Tibial artery (tissue), 4 donors: Measurements from ENCODE around the gene AGPAT1.

Experiments
- DNase-seq, 2 donors: peaks; one replicate each; pipeline ENCODE4 v3.0.0-alpha.2; 2019
- H3K27ac ChIP-seq, 2 donors: fragments of 200-600 bp; sonication (generic) in 1 of 2; 1 replicate in 1 of 2; 2 replicates in 1 of 2; pipeline ENCODE4 v1.5.1; 2018 to 2019; ENCODE audit warnings: mild to moderate bottlenecking in 1 of 2
- H3K27me3 ChIP-seq, 2 donors: fragments of 200-600 bp; sonication (generic) in 1 of 2; one replicate each; pipeline versions ENCODE4 v1.5.1 to v1.6.0; 2016 to 2019
- H3K36me3 ChIP-seq, 3 donors: fragments of 200-600 bp; sonication (generic) in 2 of 3; one replicate each; pipeline ENCODE4 v1.5.1; 2016 to 2019; ENCODE audit warnings: mild to moderate bottlenecking in 2 of 3
- H3K4me1 ChIP-seq, 4 donors: fragments of 200-600 bp; sonication (generic) in 2 of 4; 1 replicate in 3 of 4; 2 replicates in 1 of 4; pipeline ENCODE4 v1.5.1; 2016 to 2019
- H3K4me3 ChIP-seq, 2 donors: fragments of 200-600 bp; sonication (generic) in 1 of 2; 1 replicate in 1 of 2; 2 replicates in 1 of 2; pipeline ENCODE4 v1.5.1; 2018 to 2019; ENCODE audit warnings: mild to moderate bottlenecking in 2 of 2
- H3K9me3 ChIP-seq, 3 donors: fragments of 200-600 bp; sonication (generic) in 1 of 3; one replicate each; pipeline ENCODE4 v1.5.1; 2016 to 2019
- intact Hi-C: fragments of 100-400 bp; cut with DNase I; formaldehyde crosslinking; loops from one replicate; pipeline ENCODE4 v1.15.0; 2023; ENCODE audit warnings: low total_unique reads
- TF ChIP-seq, protein P1 (sequence below), 2 experiments: fragments of 200-600 bp in 1 of 2; fragments of 450-650 bp in 1 of 2; IDR thresholded peaks; one replicate each; pipeline ENCODE4 v1.5.1; 2017 to 2019; ENCODE audit warnings: antibody characterized with exemption in 2 of 2, mild to moderate bottlenecking in 1 of 2, moderate library complexity in 1 of 2

Gene AGPAT1

GRCh38 chr6:32140420-32141046, 35.4 kb downstream of the AGPAT1 start:
- Histone ChIP-seq H3K27ac (no peak overlapping the region), H3K4me1 (no peaks in the 10 kb centered on the region), H3K36me3 (no peaks in the 10 kb centered on the region), H3K9me3 (no peaks in the 10 kb centered on the region), H3K27me3 (no peaks in the 10 kb centered on the region), H3K4me3 (no peak overlapping the region)
- TF ChIP-seq, protein P1, sequence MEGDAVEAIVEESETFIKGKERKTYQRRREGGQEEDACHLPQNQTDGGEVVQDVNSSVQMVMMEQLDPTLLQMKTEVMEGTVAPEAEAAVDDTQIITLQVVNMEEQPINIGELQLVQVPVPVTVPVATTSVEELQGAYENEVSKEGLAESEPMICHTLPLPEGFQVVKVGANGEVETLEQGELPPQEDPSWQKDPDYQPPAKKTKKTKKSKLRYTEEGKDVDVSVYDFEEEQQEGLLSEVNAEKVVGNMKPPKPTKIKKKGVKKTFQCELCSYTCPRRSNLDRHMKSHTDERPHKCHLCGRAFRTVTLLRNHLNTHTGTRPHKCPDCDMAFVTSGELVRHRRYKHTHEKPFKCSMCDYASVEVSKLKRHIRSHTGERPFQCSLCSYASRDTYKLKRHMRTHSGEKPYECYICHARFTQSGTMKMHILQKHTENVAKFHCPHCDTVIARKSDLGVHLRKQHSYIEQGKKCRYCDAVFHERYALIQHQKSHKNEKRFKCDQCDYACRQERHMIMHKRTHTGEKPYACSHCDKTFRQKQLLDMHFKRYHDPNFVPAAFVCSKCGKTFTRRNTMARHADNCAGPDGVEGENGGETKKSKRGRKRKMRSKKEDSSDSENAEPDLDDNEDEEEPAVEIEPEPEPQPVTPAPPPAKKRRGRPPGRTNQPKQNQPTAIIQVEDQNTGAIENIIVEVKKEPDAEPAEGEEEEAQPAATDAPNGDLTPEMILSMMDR (IDR thresholded peaks at IDR 0.05), result no peak
- DNase-seq, result no peak
- intact Hi-C loops, result no loop called here

DNA sequence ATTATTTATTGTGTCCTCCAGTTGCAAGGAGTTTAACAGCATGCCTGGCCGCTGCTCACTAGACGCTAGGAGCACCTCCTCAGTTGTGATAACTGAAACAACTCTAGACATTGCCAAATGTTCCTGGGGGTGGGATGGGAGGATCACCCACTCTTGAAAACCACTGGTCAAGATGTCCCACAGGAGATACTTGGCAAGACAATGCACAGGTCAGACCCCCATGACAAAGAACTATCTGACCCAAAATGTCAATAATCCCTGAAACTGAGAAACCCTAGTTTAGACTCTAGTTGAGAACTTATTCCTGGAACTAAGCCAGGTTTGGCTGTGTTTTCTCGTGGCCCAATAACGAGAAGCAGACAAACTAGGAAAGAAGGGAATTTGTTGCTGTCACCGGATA, 36.3 kb downstream of the AGPAT1 start:
- Histone ChIP-seq H3K27me3 (no peaks in the 10 kb centered on the region), H3K4me3 (no peak overlapping the region), H3K36me3 (no peaks in the 10 kb centered on the region), H3K9me3 (no peaks in the 10 kb centered on the region), H3K27ac (no peak overlapping the region), H3K4me1 (no peaks in the 10 kb centered on the region)
- TF ChIP-seq, protein P1 (IDR thresholded peaks at IDR 0.05), result no peak
- DNase-seq, result no peak
- intact Hi-C loops, result no loop called here

DNA sequence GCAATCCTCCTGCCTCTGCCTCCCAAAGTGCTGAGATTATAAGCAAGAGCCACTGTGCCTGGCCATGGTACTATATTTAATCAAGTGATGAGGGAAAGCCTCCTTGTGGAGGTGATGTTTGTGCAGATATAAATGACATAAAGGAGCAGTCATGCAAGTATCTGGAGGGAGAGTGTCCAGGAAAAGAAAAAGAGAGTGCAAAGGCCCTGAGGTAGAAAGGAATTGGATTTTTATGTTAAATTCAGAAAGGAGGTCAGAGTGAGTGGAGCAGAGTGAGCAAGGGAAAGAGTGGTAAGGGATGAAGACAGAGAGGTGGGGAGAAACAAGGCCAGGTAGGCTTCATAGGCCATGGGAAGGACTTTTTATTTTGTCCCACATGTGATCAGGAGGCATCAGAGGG, 38.4 kb downstream of the AGPAT1 start:
- intact Hi-C loops, result no loop called here
- H3K27ac ChIP-seq, result no peak overlapping the region
- no peak overlapping the region for H3K4me3 ChIP-seq
- TF ChIP-seq, protein P1 (IDR thresholded peaks at IDR 0.05), result no peak
- H3K36me3 ChIP-seq, result no peaks in the 10 kb centered on the region
- H3K9me3 ChIP-seq, result no peaks in the 10 kb centered on the region
- no peaks in the 10 kb centered on the region for H3K4me1 ChIP-seq
- no peak for DNase-seq
- no peaks in the 10 kb centered on the region for H3K27me3 ChIP-seq

DNA sequence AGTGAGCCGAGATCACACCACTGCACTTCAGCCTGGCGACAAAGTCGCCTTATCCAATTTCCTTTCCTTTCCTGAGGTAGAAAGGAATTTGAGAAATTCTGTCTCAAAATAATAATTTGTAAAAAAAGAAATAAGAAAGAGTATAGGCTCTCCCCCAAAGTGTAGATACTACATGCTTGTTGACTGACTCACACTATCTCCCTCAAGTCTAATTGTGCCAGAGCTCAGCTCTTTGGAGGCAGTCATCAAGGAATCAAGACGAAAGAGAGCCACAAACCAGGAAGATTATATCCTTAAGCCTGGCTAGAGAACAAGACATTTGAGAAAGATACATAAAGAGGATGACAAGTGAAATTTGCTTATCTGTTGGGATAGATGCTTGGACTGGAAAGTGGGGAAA, 42.1 kb downstream of the AGPAT1 start:
- peaks cover 0 to 17% (median 11%) of the 10 kb centered on the region in 4 donors for H3K4me1 ChIP-seq
- TF ChIP-seq, protein P1 (IDR thresholded peaks at IDR 0.05), result no peak

DNA sequence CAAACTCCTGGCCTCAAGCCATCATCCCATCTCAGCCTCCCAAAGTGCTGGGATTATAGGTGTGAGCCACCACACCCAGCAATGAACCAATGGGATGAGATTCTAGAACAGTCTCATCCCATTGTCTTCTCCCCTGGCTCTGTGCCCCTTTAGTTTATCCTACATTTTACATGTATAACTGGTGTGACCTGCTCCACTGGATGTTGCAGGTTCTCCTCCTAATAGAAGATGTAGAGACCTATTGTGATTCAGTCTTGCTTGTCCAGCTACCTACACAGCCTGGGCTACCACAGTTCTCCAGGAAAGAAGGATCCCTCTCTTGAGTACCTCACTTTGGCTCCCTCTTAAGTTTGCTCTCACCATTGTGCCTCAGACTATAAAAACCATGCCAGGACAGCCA, 43.8 kb downstream of the AGPAT1 start:
- no peak for DNase-seq
- no peak overlapping the region for H3K27ac ChIP-seq
- TF ChIP-seq, protein P1 (IDR thresholded peaks at IDR 0.05), result no peak
- no peaks in the 10 kb centered on the region for H3K9me3 ChIP-seq
- H3K4me1 ChIP-seq, result peaks cover 0 to 27% (median 21%) of the 10 kb centered on the region in 4 donors
- intact Hi-C loops, result no loop called here
- no peaks in the 10 kb centered on the region for H3K27me3 ChIP-seq
- H3K4me3 ChIP-seq, result no peak overlapping the region
- H3K36me3 ChIP-seq, result no peaks in the 10 kb centered on the region

More for the DNA sequence above, 42.1 kb downstream of the AGPAT1 start:
- no peak overlapping the region for H3K27ac ChIP-seq
- H3K36me3 ChIP-seq, result no peaks in the 10 kb centered on the region
- intact Hi-C loops, result no loop called here
- no peaks in the 10 kb centered on the region for H3K27me3 ChIP-seq
- H3K4me3 ChIP-seq, result no peak overlapping the region
- no peak for DNase-seq
- H3K9me3 ChIP-seq, result no peaks in the 10 kb centered on the region
